H9 (cell line): ENCODE data around the gene PLXNA4. TPM values are rescaled to one million over a fixed set of nuclear protein-coding genes. Genes with fewer than 3 reads are reported as not detected.

Source experiments
- DNase-seq: peaks from one replicate; pipeline ENCODE4 v3.0.0-alpha.2; 2017
- H2AFZ ChIP-seq: one replicate; pipeline ENCODE4 v1.6.1; 2013; ENCODE audit warnings: mild to moderate bottlenecking, low read length, control low read depth, moderate library complexity
- H2AK5ac ChIP-seq: 2 replicates; pipeline ENCODE4 v1.6.1; 2013; ENCODE audit warnings: low read length, control low read depth, mixed read lengths; ENCODE audit not compliant: insufficient read length
- H2BK120ac ChIP-seq: one replicate; pipeline ENCODE4 v1.6.1; 2013; ENCODE audit warnings: low read depth, mild to moderate bottlenecking, low read length, control low read depth, inconsistent platforms; ENCODE audit not compliant: poor library complexity, severe bottlenecking
- H2BK12ac ChIP-seq: 2 replicates; pipeline ENCODE4 v1.6.1; 2013; ENCODE audit warnings: low read length, control low read depth, mixed read lengths, low read depth; ENCODE audit not compliant: insufficient read length
- H2BK15ac ChIP-seq: 2 replicates; pipeline ENCODE4 v1.6.1; 2013; ENCODE audit warnings: low read depth, low read length, control low read depth
- H2BK20ac ChIP-seq: one replicate; pipeline ENCODE4 v1.6.1; 2013; ENCODE audit warnings: low read depth, mild to moderate bottlenecking, low read length, control low read depth, inconsistent platforms; ENCODE audit not compliant: poor library complexity, severe bottlenecking
- H2BK5ac ChIP-seq: 2 replicates; pipeline ENCODE4 v1.6.1; 2013; ENCODE audit warnings: low read length, control low read depth, mixed read lengths; ENCODE audit not compliant: insufficient read length
- H3K14ac ChIP-seq: 2 replicates; pipeline ENCODE4 v1.6.1; 2013; ENCODE audit warnings: low read length, control low read depth; ENCODE audit not compliant: insufficient read depth
- H3K18ac ChIP-seq: 2 replicates; pipeline ENCODE4 v1.6.1; 2013; ENCODE audit warnings: low read depth, mild to moderate bottlenecking, mixed read lengths, low read length, control low read depth; ENCODE audit not compliant: insufficient read length
- H3K23ac ChIP-seq: 2 replicates; pipeline ENCODE4 v1.6.1; 2013; ENCODE audit warnings: low read length, control low read depth, mixed read lengths, low read depth; ENCODE audit not compliant: insufficient read length
- H3K23me2 ChIP-seq: 2 replicates; pipeline ENCODE4 v1.6.1; 2013; ENCODE audit warnings: low read depth, mild to moderate bottlenecking, mixed read lengths, low read length, control low read depth; ENCODE audit not compliant: insufficient read length, poor library complexity, severe bottlenecking
- H3K27ac ChIP-seq: 2 replicates; pipeline ENCODE4 v1.5.1; 2013; ENCODE audit warnings: low read length, control low read depth, mixed read lengths, low read depth; ENCODE audit not compliant: insufficient read length
- H3K27me3 ChIP-seq: 2 replicates; pipeline ENCODE4 v1.6.1; 2013; ENCODE audit warnings: low read length, control low read depth, inconsistent platforms; ENCODE audit not compliant: insufficient read depth
- H3K4ac ChIP-seq: 2 replicates; pipeline ENCODE4 v1.6.1; 2013; ENCODE audit warnings: low read depth, mild to moderate bottlenecking, control low read depth, inconsistent platforms, low read length, moderate library complexity
- H3K4me1 ChIP-seq: 2 replicates; pipeline ENCODE4 v1.6.1; 2013; ENCODE audit warnings: low read length, control low read depth, inconsistent platforms; ENCODE audit not compliant: insufficient read depth
- H3K4me2 ChIP-seq: 2 replicates; pipeline ENCODE4 v1.6.1; 2013; ENCODE audit warnings: low read length, control low read depth, mixed read lengths; ENCODE audit not compliant: insufficient read length, insufficient read depth
- H3K56ac ChIP-seq: 2 replicates; pipeline ENCODE4 v1.6.1; 2013; ENCODE audit warnings: low read depth, mild to moderate bottlenecking, mixed read lengths, low read length, control low read depth; ENCODE audit not compliant: insufficient read length
- H3K79me1 ChIP-seq: 2 replicates; pipeline ENCODE4 v1.6.1; 2013; ENCODE audit warnings: low read depth, mild to moderate bottlenecking, moderate library complexity, low read length, control low read depth, inconsistent platforms; ENCODE audit not compliant: insufficient read depth, poor library complexity, severe bottlenecking
- H3K79me2 ChIP-seq: 2 replicates; pipeline ENCODE4 v1.6.1; 2013; ENCODE audit warnings: low read length, control low read depth, inconsistent platforms; ENCODE audit not compliant: insufficient read depth
- H3K9ac ChIP-seq: 2 replicates; pipeline ENCODE4 v1.6.1; 2013; ENCODE audit warnings: low read length, control low read depth, mixed read lengths; ENCODE audit not compliant: insufficient read length; ENCODE audit errors: extremely low read depth
- H3K9me3 ChIP-seq: one replicate; pipeline ENCODE4 v1.6.1; 2013; ENCODE audit warnings: low read depth, low read length, inconsistent platforms; ENCODE audit not compliant: control insufficient read depth
- H3T11ph ChIP-seq: one replicate; pipeline ENCODE4 v1.6.1; 2013; ENCODE audit warnings: mild to moderate bottlenecking, low read length, control low read depth, inconsistent platforms
- H4K20me1 ChIP-seq: one replicate; pipeline ENCODE4 v1.6.1; 2013; ENCODE audit not compliant: control insufficient read depth, insufficient read length, insufficient read depth
- H4K5ac ChIP-seq: 2 replicates; pipeline ENCODE4 v1.6.1; 2013; ENCODE audit warnings: low read depth, mild to moderate bottlenecking, mixed read lengths, low read length, control low read depth; ENCODE audit not compliant: insufficient read length
- H4K8ac ChIP-seq: replicated peaks from 2 replicates; pipeline ENCODE4 v1.6.1; 2013; ENCODE audit warnings: low read length, control low read depth, mixed read lengths, low read depth; ENCODE audit not compliant: insufficient read length
- H4K91ac ChIP-seq: 2 replicates; pipeline ENCODE4 v1.6.1; 2013; ENCODE audit warnings: low read depth, mild to moderate bottlenecking, moderate library complexity, mixed read lengths, low read length, control low read depth; ENCODE audit not compliant: insufficient read length
- H3K27ac Mint-ChIP-seq, 3 experiments: 2 replicates in 2 of 3; 3 replicates in 1 of 3; pipeline ENCODE4 v1.8.0; 2020 to 2021; ENCODE audit warnings: mixed read lengths in 3 of 3, mild to moderate bottlenecking in 1 of 3, moderate library complexity in 1 of 3
- H3K27me3 Mint-ChIP-seq: 2 replicates; pipeline ENCODE4 v1.8.0; 2021; ENCODE audit warnings: low read depth, mild to moderate bottlenecking, moderate library complexity, mixed read lengths
- H3K36me3 Mint-ChIP-seq, 3 experiments: 2 replicates in 2 of 3; 3 replicates in 1 of 3; pipeline ENCODE4 v1.8.0; 2020 to 2021; ENCODE audit warnings: low read depth in 3 of 3, mixed read lengths in 3 of 3; ENCODE audit not compliant: insufficient read depth in 1 of 3
- H3K4me1 Mint-ChIP-seq, 2 experiments: 2 replicates each; pipeline ENCODE4 v1.8.0; 2020; ENCODE audit warnings: mixed read lengths in 2 of 2
- H3K4me3 Mint-ChIP-seq, 2 experiments: 2 replicates in 1 of 2; 3 replicates in 1 of 2; pipeline ENCODE4 v1.8.0; 2020 to 2021; ENCODE audit warnings: mild to moderate bottlenecking in 2 of 2, mixed read lengths in 2 of 2, moderate library complexity in 1 of 2
- H3K9me3 Mint-ChIP-seq, 2 experiments: 2 replicates in 1 of 2; 3 replicates in 1 of 2; pipeline ENCODE4 v1.8.0; 2020; ENCODE audit warnings: mild to moderate bottlenecking in 2 of 2, mixed read lengths in 2 of 2, moderate library complexity in 1 of 2
- CTCF ChIP-seq: fragments of 200-600 bp; sonication (generic); conservative IDR thresholded peaks from 3 replicates; pipeline ENCODE4 v1.8.0; 2021; ENCODE audit warnings: antibody characterized with exemption, mild to moderate bottlenecking
- WGBS: extraction: QIAGEN DNeasy Blood & Tissue Kit; methylation state at CpG from one replicate; pipeline ENCODE4 v1.1.7; 2013; ENCODE audit warnings: missing lambda C conversion rate, low lambda C conversion rate, mixed read lengths; ENCODE audit not compliant: insufficient read length; ENCODE audit errors: extremely low coverage; 5-methylcytosine and 5-hydroxymethylcytosine counted together
- total RNA-seq: library from RNA; stranded (reverse); gene quantifications from 2 replicates; pipeline ENCODE4 v1.2.1, GENCODE V29; 2021

Gene PLXNA4
- total RNA-seq, 1 experiment from 2014 or later, result 0.35 TPM

GRCh38 chr7:132115028-132115427 is 461.2 kb downstream of the PLXNA4 start:
- no peak overlapping the region for H4K5ac ChIP-seq
- H4K91ac ChIP-seq, result no peak overlapping the region
- no peak for TF ChIP-seq CTCF
- no peaks in the 10 kb centered on the region for H4K20me1 ChIP-seq
- H3K27ac ChIP-seq, result no peak overlapping the region
- Mint-ChIP-seq H3K4me1 (peaks cover 7 to 12% of the 10 kb centered on the region in 2 experiments), H3K4me3 (no peak overlapping the region), H3K36me3 (no peaks in the 10 kb centered on the region; a peak in 1 of 7 replicates), H3K27me3 (peaks cover 2% of the 10 kb centered on the region), H3K27ac (no peak overlapping the region), H3K9me3 (no peaks in the 10 kb centered on the region)
- no peak overlapping the region for H3K23ac ChIP-seq
- WGBS, result no CpG with 5 or more reads among the region's 4 CpGs
- H3K27me3 ChIP-seq, result no peaks in the 10 kb centered on the region
- no peak overlapping the region for H3K9ac ChIP-seq
- H3K56ac ChIP-seq, result no peak overlapping the region
- no peaks in the 10 kb centered on the region for H3K79me1 ChIP-seq
- no peak overlapping the region for H2BK120ac ChIP-seq
- H2AFZ ChIP-seq, result no peak overlapping the region
- no peaks in the 10 kb centered on the region for H3K9me3 ChIP-seq
- no peak overlapping the region for H3K18ac ChIP-seq
- no peak overlapping the region for H2BK12ac ChIP-seq
- peaks cover 2% of the 10 kb centered on the region; the same call in 1 of the 2 replicates for H3K4me1 ChIP-seq
- no peaks in the 10 kb centered on the region for H3K23me2 ChIP-seq
- H2AK5ac ChIP-seq, result no peak overlapping the region
- H3K79me2 ChIP-seq, result no peaks in the 10 kb centered on the region
- no peak overlapping the region for H4K8ac ChIP-seq
- no peak overlapping the region for H3K4me2 ChIP-seq
- H3K4ac ChIP-seq, result no peak overlapping the region
- no peak overlapping the region for H2BK20ac ChIP-seq
- H3T11ph ChIP-seq, result no peak overlapping the region
- no peak for DNase-seq
- H2BK5ac ChIP-seq, result no peak overlapping the region
- H3K14ac ChIP-seq, result no peak overlapping the region
- no peak overlapping the region for H2BK15ac ChIP-seq
